Fibroblast of skin of left biceps (primary cell): ENCODE data around the gene SLC4A9.

Experiments
- DNase-seq, 2 experiments: peaks; one replicate each; pipeline ENCODE4 v3.0.0-alpha.2; 2013; ENCODE audit warnings: low read depth in 2 of 2

Gene SLC4A9

GRCh38 chr5:140360101-140360500 is at the start of gene SLC4A9:
TSS of gene SLC4A9 (plus strand) at chr5:140360194. CDS start at chr5:140360237, 43 bp downstream.
- DNase-seq, result no peak

- no peak for DNase-seq
Observed at GRCh38 chr5:140310434-140310833, 49.6 kb upstream of the SLC4A9 start.

- DNase-seq, result no peak
Observed at GRCh38 chr5:140311011-140311467, 49.0 kb upstream of the SLC4A9 start.

GRCh38 chr5:140312067-140312790 is 47.8 kb upstream of the SLC4A9 start:
- DNase-seq, result peak; percentile 60 to 66

GRCh38 chr5:140312791-140313189 is 47.2 kb upstream of the SLC4A9 start:
- no peak for DNase-seq

GRCh38 chr5:140317859-140318258 is 42.1 kb upstream of the SLC4A9 start:
- DNase-seq, result no peak

GRCh38 chr5:140318792-140319191 is 41.2 kb upstream of the SLC4A9 start:
- DNase-seq, result no peak

- DNase-seq, result no peak
Observed at GRCh38 chr5:140319833-140320232, 40.2 kb upstream of the SLC4A9 start.

GRCh38 chr5:140321796-140322195 is 38.2 kb upstream of the SLC4A9 start:
- no peak for DNase-seq

- DNase-seq, result peak; percentile 81 to 83
Observed at GRCh38 chr5:140322751-140323731, 37.0 kb upstream of the SLC4A9 start.

- DNase-seq, result no peak
Observed at GRCh38 chr5:140324041-140324600, 35.9 kb upstream of the SLC4A9 start.

- DNase-seq, result no peak
Observed at GRCh38 chr5:140324617-140325241, 35.3 kb upstream of the SLC4A9 start.

- no peak for DNase-seq
Observed at GRCh38 chr5:140325486-140325885, 34.5 kb upstream of the SLC4A9 start.

GRCh38 chr5:140327589-140327988 is 32.4 kb upstream of the SLC4A9 start:
- no peak for DNase-seq

GRCh38 chr5:140328036-140328764 is 31.8 kb upstream of the SLC4A9 start:
- no peak for DNase-seq

- DNase-seq, result no peak
Observed at GRCh38 chr5:140329739-140330481, 30.1 kb upstream of the SLC4A9 start.

- no peak for DNase-seq
Observed at GRCh38 chr5:140331638-140332037, 28.4 kb upstream of the SLC4A9 start.

GRCh38 chr5:140336388-140336787 is 23.6 kb upstream of the SLC4A9 start:
- no peak for DNase-seq

- no peak for DNase-seq
Observed at GRCh38 chr5:140337880-140338279, 22.1 kb upstream of the SLC4A9 start.

GRCh38 chr5:140338336-140338735 is 21.7 kb upstream of the SLC4A9 start:
- no peak for DNase-seq
